ENCODE results near the gene RELT.
A peak's percentile ranks its signal among the peaks of the same experiment; 100 is the strongest.

RELT gene

GRCh38 chr11:73355109-73355508 lies 21.1 kb upstream of the RELT start:
- in situ Hi-C loops (cut with HindIII; ENCODE audit: low pct_unique_long_range_greater_than_20kb, low sequenced_read_pairs): no loop called here
- no peak for TF ChIP-seq JUND (IDR thresholded peaks at IDR 0.05; ENCODE audit: low read depth)
- DNase-seq (ENCODE audit: low read depth in 1 of 2, low spot score in 1 of 2): no peak

GRCh38 chr11:73356979-73357860 lies 19.0 kb upstream of the RELT start:
- in situ Hi-C loops (cut with HindIII; ENCODE audit: low pct_unique_long_range_greater_than_20kb, low sequenced_read_pairs): no loop called here
- no peak for TF ChIP-seq JUND (IDR thresholded peaks at IDR 0.05; ENCODE audit: low read depth)
- DNase-seq (ENCODE audit: low read depth in 1 of 2, low spot score in 1 of 2): no peak

GRCh38 chr11:73358071-73358470 lies 18.1 kb upstream of the RELT start:
- in situ Hi-C loops (cut with HindIII; ENCODE audit: low pct_unique_long_range_greater_than_20kb, low sequenced_read_pairs): no loop called here
- no peak for DNase-seq (ENCODE audit: low read depth in 1 of 2, low spot score in 1 of 2)
- no peak for TF ChIP-seq JUND (IDR thresholded peaks at IDR 0.05; ENCODE audit: low read depth)

- no peak for DNase-seq (ENCODE audit: low read depth in 1 of 2, low spot score in 1 of 2)
- TF ChIP-seq JUND (IDR thresholded peaks at IDR 0.05; ENCODE audit: low read depth): no peak
- in situ Hi-C loops (cut with HindIII; ENCODE audit: low pct_unique_long_range_greater_than_20kb, low sequenced_read_pairs): no loop called here
These were observed 16.9 kb upstream of the RELT start for GRCh38 chr11:73359341-73359740.

- in situ Hi-C loops (cut with HindIII; ENCODE audit: low pct_unique_long_range_greater_than_20kb, low sequenced_read_pairs): no loop called here
- no peak for TF ChIP-seq JUND (IDR thresholded peaks at IDR 0.05; ENCODE audit: low read depth)
- peak; percentile 56 to 61 for DNase-seq (ENCODE audit: low read depth in 1 of 2, low spot score in 1 of 2)
These were observed 16.1 kb upstream of the RELT start for GRCh38 chr11:73359930-73360742.

GRCh38 chr11:73360743-73361369 lies 15.3 kb upstream of the RELT start:
- DNase-seq (ENCODE audit: low read depth in 1 of 2, low spot score in 1 of 2): no peak
- no peak for TF ChIP-seq JUND (IDR thresholded peaks at IDR 0.05; ENCODE audit: low read depth)
- in situ Hi-C loops (cut with HindIII; ENCODE audit: low pct_unique_long_range_greater_than_20kb, low sequenced_read_pairs): no loop called here

GRCh38 chr11:73361953-73362776 lies 14.0 kb upstream of the RELT start:
- no peak for DNase-seq (ENCODE audit: low read depth in 1 of 2, low spot score in 1 of 2)
- in situ Hi-C loops (cut with HindIII; ENCODE audit: low pct_unique_long_range_greater_than_20kb, low sequenced_read_pairs): no loop called here
- TF ChIP-seq JUND (IDR thresholded peaks at IDR 0.05; ENCODE audit: low read depth): no peak

- in situ Hi-C loops (cut with HindIII; ENCODE audit: low pct_unique_long_range_greater_than_20kb, low sequenced_read_pairs): no loop called here
- no peak for DNase-seq (ENCODE audit: low read depth in 1 of 2, low spot score in 1 of 2)
- TF ChIP-seq JUND (IDR thresholded peaks at IDR 0.05; ENCODE audit: low read depth): no peak
These were observed 13.1 kb upstream of the RELT start for GRCh38 chr11:73363147-73363546.

- TF ChIP-seq JUND (IDR thresholded peaks at IDR 0.05; ENCODE audit: low read depth): no peak
- in situ Hi-C loops (cut with HindIII; ENCODE audit: low pct_unique_long_range_greater_than_20kb, low sequenced_read_pairs): no loop called here
- DNase-seq (ENCODE audit: low read depth in 1 of 2, low spot score in 1 of 2): no peak
These were observed 10.6 kb upstream of the RELT start for GRCh38 chr11:73365352-73366264.

- in situ Hi-C loops (cut with HindIII; ENCODE audit: low pct_unique_long_range_greater_than_20kb, low sequenced_read_pairs): no loop called here
- no peak for TF ChIP-seq JUND (IDR thresholded peaks at IDR 0.05; ENCODE audit: low read depth)
- DNase-seq (ENCODE audit: low read depth in 1 of 2, low spot score in 1 of 2): no peak
These were observed 10.0 kb upstream of the RELT start for GRCh38 chr11:73366265-73366610.

GRCh38 chr11:73366953-73367352 lies 9.2 kb upstream of the RELT start:
- no peak for TF ChIP-seq JUND (IDR thresholded peaks at IDR 0.05; ENCODE audit: low read depth)
- in situ Hi-C loops (cut with HindIII; ENCODE audit: low pct_unique_long_range_greater_than_20kb, low sequenced_read_pairs): no loop called here
- DNase-seq (ENCODE audit: low read depth in 1 of 2, low spot score in 1 of 2): no peak
